Measurements from ENCODE around the gene TNFAIP1.

- TF ChIP-seq POLR2A (IDR thresholded peaks at IDR 0.05) (no peak), CTCF (IDR thresholded peaks at IDR 0.05) (no peak), EP300 (IDR thresholded peaks at IDR 0.05) (no peak)
Observed at GRCh38 chr17:28347261-28347891, 11.8 kb downstream of the TNFAIP1 start.
